Activated CD8-positive, alpha-beta memory T cell treated with anti-CD3 and anti-CD28 coated beads, Interleukin-2, amount 10 ng/mL, durations not matched to agents 7 days and 5 days (primary cell): ENCODE data around the gene CD86. TPM values are rescaled to one million over a fixed set of nuclear protein-coding genes. Genes with fewer than 3 reads are reported as not detected.

Source experiments
- ATAC-seq: fragments of 150-1000 bp; cut with Tn5 transposase; one replicate; pipeline ENCODE4 v1.10.0; 2021; ENCODE audit warnings: moderate library complexity
- CTCF ChIA-PET: fragments of 350-600 bp; sonication (Branson Sonifier 250); formaldehyde crosslinking; loops from one replicate; lab custom pipeline; 2021; ENCODE audit warnings: antibody characterized with exemption; lab: Charles Lee
- DNase-seq: peaks from one replicate; pipeline ENCODE4 v3.0.0-alpha.2; 2020
- H3K27ac Mint-ChIP-seq: one replicate; pipeline ENCODE4 v1.8.0; 2021; ENCODE audit warnings: mild to moderate bottlenecking, mixed read lengths
- H3K27me3 Mint-ChIP-seq: one replicate; pipeline ENCODE4 v1.8.0; 2021; ENCODE audit warnings: mixed read lengths
- H3K36me3 Mint-ChIP-seq: one replicate; pipeline ENCODE4 v1.8.0; 2021; ENCODE audit warnings: mild to moderate bottlenecking, mixed read lengths
- H3K4me1 Mint-ChIP-seq: one replicate; pipeline ENCODE4 v1.8.0; 2021; ENCODE audit warnings: mixed read lengths
- H3K4me3 Mint-ChIP-seq: one replicate; pipeline ENCODE4 v1.8.0; 2021; ENCODE audit warnings: mild to moderate bottlenecking, moderate library complexity, mixed read lengths
- H3K9me3 Mint-ChIP-seq: one replicate; pipeline ENCODE4 v1.8.0; 2022; ENCODE audit warnings: low read depth, mixed read lengths
- total RNA-seq, 2 experiments: library from RNA; stranded (reverse); gene quantifications; one replicate each; pipeline ENCODE4 v1.2.3, GENCODE V29; 2021

Gene CD86
- total RNA-seq, 2 experiments from 2014 or later, result 23.4 to 25.3 TPM

GRCh38 chr3:122066331-122067213, 11.4 kb downstream of the CD86 start:
- DNase-seq (no peak), ATAC-seq (peak; percentile 41)
- H3K36me3 Mint-ChIP-seq, result peaks cover 37% of the 10 kb centered on the region
- CTCF ChIA-PET, result interaction anchor here (0.8 to 2.4 kb wide), 4 partner anchors 9 to 183 kb away, joined by 3 to 11 read pairs (median 7); no protein-coding TSS in a partner anchor
- peak overlapping the region; percentile 75 for H3K4me3 Mint-ChIP-seq
- peaks cover 55% of the 10 kb centered on the region for H3K4me1 Mint-ChIP-seq
- H3K27ac Mint-ChIP-seq, result peak overlapping the region; percentile 89
- no peaks in the 10 kb centered on the region for H3K27me3 Mint-ChIP-seq
- H3K9me3 Mint-ChIP-seq, result no peaks in the 10 kb centered on the region

DNA sequence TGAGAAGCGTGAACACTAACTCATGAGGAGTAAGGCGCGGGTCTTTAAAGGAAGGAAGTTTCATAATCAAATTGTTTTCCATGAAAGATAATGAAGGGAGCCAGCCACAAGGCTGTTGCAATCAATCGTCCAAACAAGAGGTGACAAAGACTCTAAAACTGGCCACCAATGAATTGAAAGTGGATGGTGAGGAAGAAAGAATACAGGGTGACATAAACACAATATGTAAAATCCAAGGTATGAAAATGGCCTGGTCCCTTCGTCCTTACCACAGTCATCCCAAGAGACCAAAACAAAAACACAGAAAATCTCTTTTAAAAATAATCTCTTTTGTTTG, 12.0 kb downstream of the CD86 start:
- H3K4me1 Mint-ChIP-seq, result peaks cover 55% of the 10 kb centered on the region
- H3K9me3 Mint-ChIP-seq, result no peaks in the 10 kb centered on the region
- H3K4me3 Mint-ChIP-seq, result peak overlapping the region; percentile 75
- ATAC-seq, result peak; percentile 27
- DNase-seq, result no peak
- no peaks in the 10 kb centered on the region for H3K27me3 Mint-ChIP-seq
- CTCF ChIA-PET, result interaction anchor here (0.9 to 2.4 kb wide), 6 partner anchors 9 to 71 kb away, joined by 3 to 10 read pairs (median 4); no protein-coding TSS in a partner anchor
- peak overlapping the region; percentile 89 for H3K27ac Mint-ChIP-seq
- peaks cover 35% of the 10 kb centered on the region for H3K36me3 Mint-ChIP-seq

DNA sequence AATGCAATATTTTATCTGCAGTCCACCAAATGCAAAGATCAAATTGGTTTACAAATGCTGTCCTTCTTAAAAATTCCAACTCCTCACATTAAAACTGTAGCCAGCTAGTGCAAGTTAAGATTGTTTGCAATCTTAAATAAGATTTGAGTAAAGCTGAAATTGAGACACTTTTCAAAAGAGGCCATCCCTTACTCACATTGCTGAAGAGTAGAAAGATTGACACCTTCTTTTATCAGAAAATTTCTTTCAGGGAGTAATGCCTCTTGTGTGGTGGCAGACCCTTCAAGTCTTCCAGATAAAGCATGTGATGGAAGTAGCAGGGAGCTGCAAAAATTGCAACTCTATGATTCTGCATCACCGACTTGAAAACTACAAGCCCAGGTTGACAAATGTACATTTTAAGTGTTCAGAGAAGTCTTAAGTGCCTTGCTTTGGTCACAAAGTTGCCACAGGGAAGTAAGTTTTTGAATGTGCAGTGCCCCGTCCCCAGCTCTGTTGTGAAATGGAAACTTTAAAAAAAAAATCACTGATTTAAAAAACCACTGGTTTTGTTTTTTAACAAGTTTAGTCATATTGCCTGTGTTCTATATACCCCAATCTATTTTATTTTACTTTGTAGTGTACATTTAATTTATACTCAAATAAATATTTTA, 12.6 kb downstream of the CD86 start:
- Mint-ChIP-seq H3K27me3 (no peaks in the 10 kb centered on the region), H3K27ac (peak overlapping the region; percentile 89), H3K9me3 (no peaks in the 10 kb centered on the region), H3K4me3 (peak overlapping the region; percentile 75), H3K4me1 (peaks cover 55% of the 10 kb centered on the region), H3K36me3 (peaks cover 34% of the 10 kb centered on the region)
- ATAC-seq (peak; percentile 72), DNase-seq (peak; percentile 61)
- CTCF ChIA-PET, result interaction anchor here (0.9 to 2.4 kb wide), 6 partner anchors 9 to 72 kb away, joined by 3 to 10 read pairs (median 4); no protein-coding TSS in a partner anchor

DNA sequence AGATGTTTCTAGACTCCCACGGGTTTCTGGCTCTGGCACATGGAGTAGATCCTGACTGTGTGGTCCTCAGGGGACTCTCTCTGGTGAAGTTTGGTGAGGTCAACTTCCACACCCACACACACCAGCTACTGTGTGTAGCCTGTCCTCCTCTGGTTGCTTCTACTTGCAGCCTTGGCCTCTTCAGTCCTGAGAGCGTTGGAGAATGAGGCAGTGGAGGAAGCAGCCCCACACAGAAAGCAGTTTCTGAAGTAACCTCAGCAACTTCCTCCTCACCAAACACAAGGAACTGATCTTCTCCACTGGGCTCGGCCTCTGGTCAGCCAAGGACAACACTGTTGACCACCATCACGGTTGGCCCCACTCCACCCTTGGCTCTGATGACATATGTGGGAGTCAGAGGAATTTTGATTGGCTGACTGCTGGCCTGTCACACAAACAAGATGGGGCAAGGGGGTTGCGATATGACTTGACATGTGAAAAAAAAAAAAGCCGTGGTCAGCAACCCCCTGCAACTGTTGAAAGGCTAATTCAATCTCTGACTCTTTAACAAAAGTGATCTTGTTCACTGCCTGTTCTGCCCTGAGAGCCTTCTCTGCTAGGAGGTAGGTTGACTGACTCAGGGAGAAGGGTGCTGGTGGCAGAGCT, 19.6 kb downstream of the CD86 start:
- H3K9me3 Mint-ChIP-seq, result no peaks in the 10 kb centered on the region
- CTCF ChIA-PET, result interaction anchor here (0.8 to 9.8 kb wide), 5 partner anchors 9 to 27 kb away, joined by 4 to 121 read pairs (median 7); no protein-coding TSS in a partner anchor
- peaks cover 38% of the 10 kb centered on the region for H3K36me3 Mint-ChIP-seq
- H3K4me3 Mint-ChIP-seq, result peak overlapping the region; percentile 82
- H3K4me1 Mint-ChIP-seq, result peaks cover 68% of the 10 kb centered on the region
- no peaks in the 10 kb centered on the region for H3K27me3 Mint-ChIP-seq
- peak overlapping the region; percentile 99 for H3K27ac Mint-ChIP-seq
- DNase-seq, result peak; percentile 93
- peak; percentile 73 for ATAC-seq

GRCh38 chr3:122076491-122077292, 21.5 kb downstream of the CD86 start:
- H3K27me3 Mint-ChIP-seq, result no peaks in the 10 kb centered on the region
- peaks cover 80% of the 10 kb centered on the region for H3K4me1 Mint-ChIP-seq
- peaks cover 45% of the 10 kb centered on the region for H3K36me3 Mint-ChIP-seq
- DNase-seq, result peak; percentile 71
- no peaks in the 10 kb centered on the region for H3K9me3 Mint-ChIP-seq
- peak overlapping the region; percentile 99 for H3K27ac Mint-ChIP-seq
- CTCF ChIA-PET, result interaction anchor here (0.6 to 9.8 kb wide), 6 partner anchors 9 to 25 kb away, joined by 3 to 121 read pairs (median 5); no protein-coding TSS in a partner anchor
- peak overlapping the region; percentile 82 for H3K4me3 Mint-ChIP-seq
- peak; percentile 21 for ATAC-seq

GRCh38 chr3:122077293-122078234, 22.4 kb downstream of the CD86 start:
- H3K9me3 Mint-ChIP-seq, result no peaks in the 10 kb centered on the region
- CTCF ChIA-PET, result interaction anchor here (0.7 to 9.8 kb wide), 6 partner anchors 11 to 532 kb away, joined by 3 to 121 read pairs (median 4); partner anchors contain the start of gene POLQ
- peak; percentile 45 for ATAC-seq
- H3K36me3 Mint-ChIP-seq, result peaks cover 46% of the 10 kb centered on the region
- H3K4me3 Mint-ChIP-seq, result peak overlapping the region; percentile 82
- H3K4me1 Mint-ChIP-seq, result peaks cover 89% of the 10 kb centered on the region
- H3K27ac Mint-ChIP-seq, result peak overlapping the region; percentile 99
- peak; percentile 54 for DNase-seq
- H3K27me3 Mint-ChIP-seq, result no peaks in the 10 kb centered on the region

DNA sequence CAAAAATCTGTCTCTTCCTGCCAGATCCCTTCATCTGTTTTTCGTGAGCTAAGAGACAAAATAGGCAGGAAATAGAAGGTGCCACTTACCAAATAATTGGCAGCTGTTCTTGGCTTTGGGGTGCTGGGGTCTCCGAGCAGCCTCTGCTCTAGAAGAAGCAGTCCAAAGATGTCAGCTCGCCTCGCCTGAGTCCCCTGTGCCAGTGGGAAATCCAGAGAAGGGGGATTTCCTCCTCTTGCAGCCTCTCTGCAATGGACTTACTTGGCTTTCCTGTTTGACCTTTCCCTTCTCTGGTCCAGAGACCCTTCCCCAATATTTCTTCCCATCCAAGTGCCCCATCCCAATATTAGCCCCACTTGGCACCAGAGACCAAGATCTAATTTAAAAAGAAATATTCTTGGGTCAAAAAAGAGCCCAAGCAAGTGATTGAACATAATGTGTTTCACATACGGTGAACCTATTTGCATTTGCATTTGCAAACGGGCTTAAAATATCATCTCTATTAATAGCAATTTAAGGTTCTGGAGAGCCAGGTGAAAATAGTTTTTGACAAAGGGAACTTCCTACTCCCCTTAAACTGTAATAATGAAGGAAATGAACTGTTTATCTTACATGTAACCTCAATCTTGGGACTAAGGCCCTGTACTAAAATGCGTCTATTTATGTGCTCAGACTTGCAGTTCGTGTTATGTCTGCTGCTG, 23.2 kb downstream of the CD86 start:
- H3K4me3 Mint-ChIP-seq, result peak overlapping the region; percentile 82
- CTCF ChIA-PET, result interaction anchor here (1.3 to 9.8 kb wide), 4 partner anchors 10 to 23 kb away, joined by 3 to 121 read pairs (median 6); no protein-coding TSS in a partner anchor
- ATAC-seq, result no peak
- H3K4me1 Mint-ChIP-seq, result peaks cover 94% of the 10 kb centered on the region
- H3K9me3 Mint-ChIP-seq, result no peaks in the 10 kb centered on the region
- peak; percentile 40 for DNase-seq
- H3K27ac Mint-ChIP-seq, result peak overlapping the region; percentile 99
- peaks cover 46% of the 10 kb centered on the region for H3K36me3 Mint-ChIP-seq
- H3K27me3 Mint-ChIP-seq, result no peaks in the 10 kb centered on the region

DNA sequence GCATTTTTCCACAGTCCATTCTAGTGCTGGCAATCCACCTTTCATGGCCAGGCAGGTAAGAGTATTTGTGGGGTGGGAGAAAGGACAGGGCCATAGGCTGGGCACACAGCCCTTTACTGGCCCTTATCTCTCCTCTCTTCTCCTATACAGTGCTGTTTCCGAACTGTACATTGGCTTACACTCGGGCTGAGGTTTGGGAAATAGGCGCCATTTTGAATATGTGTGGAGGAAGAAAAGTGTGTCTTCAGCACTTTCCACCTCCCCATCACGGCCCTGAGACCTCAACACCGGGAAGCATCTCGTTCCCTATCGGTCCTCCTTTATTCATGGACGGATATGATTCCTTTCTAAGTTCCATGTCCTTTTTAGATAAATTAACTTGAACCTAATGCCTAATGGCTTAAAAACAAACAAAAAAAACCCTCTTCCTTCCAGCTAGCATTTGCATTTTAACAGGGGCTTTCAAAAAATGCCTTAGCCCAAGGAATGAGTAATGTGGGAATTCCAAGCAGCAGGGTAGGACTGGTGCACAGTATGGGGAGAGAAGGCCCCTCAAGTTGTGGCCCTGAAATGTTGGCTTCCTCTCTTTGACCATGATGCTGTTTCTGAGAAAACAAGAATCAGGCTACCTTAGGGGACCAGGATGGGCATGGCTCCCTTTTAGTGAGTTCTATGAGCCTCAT, 24.5 kb downstream of the CD86 start:
- H3K27me3 Mint-ChIP-seq, result no peaks in the 10 kb centered on the region
- H3K4me1 Mint-ChIP-seq, result peaks cover 92% of the 10 kb centered on the region
- ATAC-seq (no peak), DNase-seq (peak; percentile 44)
- CTCF ChIA-PET, result interaction anchor here (1.6 to 9.8 kb wide), 3 partner anchors 12 to 21 kb away, joined by 4 to 121 read pairs (median 6); no protein-coding TSS in a partner anchor
- H3K4me3 Mint-ChIP-seq, result peak overlapping the region; percentile 82
- H3K9me3 Mint-ChIP-seq, result no peaks in the 10 kb centered on the region
- H3K36me3 Mint-ChIP-seq, result peaks cover 48% of the 10 kb centered on the region
- H3K27ac Mint-ChIP-seq, result peak overlapping the region; percentile 97

DNA sequence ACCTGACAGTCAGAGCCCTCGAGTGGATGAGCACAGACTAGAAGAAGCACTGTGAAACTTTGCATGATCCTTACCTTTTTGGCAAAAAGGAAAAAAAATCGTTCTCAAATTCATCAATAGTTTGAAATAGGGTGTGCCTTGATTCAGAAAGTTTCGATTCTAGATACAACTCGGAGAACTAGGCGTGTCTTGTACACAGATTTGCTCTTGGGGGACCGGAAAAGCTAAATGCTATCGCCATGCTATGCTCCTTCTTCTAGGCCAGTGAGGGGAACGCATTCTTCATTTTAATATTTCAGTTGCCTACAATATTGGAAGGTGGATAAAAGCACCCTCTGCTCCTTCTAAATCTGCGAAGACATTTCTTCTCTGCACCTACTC, 25.0 kb downstream of the CD86 start:
- Mint-ChIP-seq H3K27me3 (no peaks in the 10 kb centered on the region), H3K9me3 (no peaks in the 10 kb centered on the region), H3K27ac (peak overlapping the region; percentile 97), H3K4me1 (peaks cover 93% of the 10 kb centered on the region), H3K4me3 (peak overlapping the region; percentile 82), H3K36me3 (peaks cover 49% of the 10 kb centered on the region)
- CTCF ChIA-PET, result interaction anchor here (1.6 to 9.8 kb wide), 3 partner anchors 13 to 21 kb away, joined by 4 to 121 read pairs (median 6); no protein-coding TSS in a partner anchor
- ATAC-seq (no peak), DNase-seq (no peak)

DNA sequence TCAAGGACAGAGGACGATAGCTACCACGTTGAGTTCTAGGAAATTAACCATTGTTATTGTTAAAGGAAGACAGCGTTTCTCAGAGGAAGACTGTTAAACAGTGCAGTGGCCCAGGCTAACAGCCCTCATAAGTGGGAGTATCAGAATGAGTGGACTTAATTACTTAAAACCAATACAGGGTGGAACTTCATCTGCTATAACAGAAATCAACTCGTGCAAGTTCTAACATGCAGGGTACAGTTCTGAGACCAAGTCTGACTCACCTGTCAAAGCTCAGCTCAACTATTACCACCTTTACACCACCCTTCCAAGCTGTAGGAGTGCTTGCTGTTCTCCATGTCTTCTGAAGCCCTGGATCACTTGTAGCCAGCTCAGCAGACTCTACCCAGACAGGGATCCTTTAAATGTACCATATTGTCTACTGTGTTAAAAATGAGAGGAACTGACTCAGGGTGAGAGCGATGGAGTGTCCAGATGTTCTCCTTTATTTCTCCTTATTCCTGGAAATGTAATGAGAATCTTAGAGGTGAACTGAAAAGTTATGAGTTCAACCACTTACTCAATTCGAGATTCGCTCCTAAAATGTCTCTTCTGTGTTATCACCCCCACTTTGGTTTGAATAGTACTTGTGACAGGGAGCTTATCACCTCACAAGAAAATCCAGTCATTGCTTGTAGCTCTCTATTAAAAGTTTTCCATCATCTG, 26.5 kb downstream of the CD86 start:
- DNase-seq (peak; percentile 67), ATAC-seq (peak; percentile 69)
- H3K36me3 Mint-ChIP-seq, result peaks cover 46% of the 10 kb centered on the region
- H3K4me3 Mint-ChIP-seq, result peak overlapping the region; percentile 82
- CTCF ChIA-PET, result interaction anchor here (1.0 to 9.8 kb wide), 5 partner anchors 11 to 428 kb away, joined by 3 to 121 read pairs (median 3); no protein-coding TSS in a partner anchor
- no peaks in the 10 kb centered on the region for H3K9me3 Mint-ChIP-seq
- peak overlapping the region; percentile 97 for H3K27ac Mint-ChIP-seq
- H3K27me3 Mint-ChIP-seq, result no peaks in the 10 kb centered on the region
- H3K4me1 Mint-ChIP-seq, result peaks cover 97% of the 10 kb centered on the region
